Measurements from ENCODE around the gene ACTR3C. TPM values are rescaled to one million over a fixed set of nuclear protein-coding genes. Genes with fewer than 3 reads are reported as not detected.
A peak's percentile ranks its signal among the peaks of the same experiment; 100 is the strongest.

The ACTR3C gene
- total RNA-seq, 2 experiments from 2014 or later, result 3.2 to 4.7 TPM

GRCh38 chr7:150367677-150368095 is 44.3 kb upstream of the ACTR3C start:
- ChIA-PET POLR2A (no interaction called here), CTCF (interaction anchor here (0.9 to 1.9 kb wide), 3 partner anchors 10 to 51 kb away, joined by 3 to 7 read pairs (median 4); no protein-coding TSS in a partner anchor)
- H3K4me3 Mint-ChIP-seq, result peak overlapping the region; percentile 90
- H3K27me3 Mint-ChIP-seq, result no peaks in the 10 kb centered on the region
- DNase-seq (no peak), ATAC-seq (peak; percentile 35)
- intact Hi-C loops (cut with DNase I, micrococcal nuclease), result loop anchor here (1.0 to 5.0 kb wide), 6 partner anchors 12 to 390 kb away; partner anchors contain the start of genes ACTR3C (in 1 of the 2), GIMAP4 (in 1 of the 2), LRRC61 (in 1 of the 2) and ZNF775 (in 1 of the 2)
- H3K9me3 Mint-ChIP-seq (ENCODE audit: low read depth), result no peaks in the 10 kb centered on the region
- peaks cover 34% of the 10 kb centered on the region for H3K4me1 Mint-ChIP-seq
- H3K36me3 Mint-ChIP-seq (ENCODE audit: low read depth), result peaks cover 15% of the 10 kb centered on the region
- H3K27ac Mint-ChIP-seq, result peak overlapping the region; percentile 93

DNA sequence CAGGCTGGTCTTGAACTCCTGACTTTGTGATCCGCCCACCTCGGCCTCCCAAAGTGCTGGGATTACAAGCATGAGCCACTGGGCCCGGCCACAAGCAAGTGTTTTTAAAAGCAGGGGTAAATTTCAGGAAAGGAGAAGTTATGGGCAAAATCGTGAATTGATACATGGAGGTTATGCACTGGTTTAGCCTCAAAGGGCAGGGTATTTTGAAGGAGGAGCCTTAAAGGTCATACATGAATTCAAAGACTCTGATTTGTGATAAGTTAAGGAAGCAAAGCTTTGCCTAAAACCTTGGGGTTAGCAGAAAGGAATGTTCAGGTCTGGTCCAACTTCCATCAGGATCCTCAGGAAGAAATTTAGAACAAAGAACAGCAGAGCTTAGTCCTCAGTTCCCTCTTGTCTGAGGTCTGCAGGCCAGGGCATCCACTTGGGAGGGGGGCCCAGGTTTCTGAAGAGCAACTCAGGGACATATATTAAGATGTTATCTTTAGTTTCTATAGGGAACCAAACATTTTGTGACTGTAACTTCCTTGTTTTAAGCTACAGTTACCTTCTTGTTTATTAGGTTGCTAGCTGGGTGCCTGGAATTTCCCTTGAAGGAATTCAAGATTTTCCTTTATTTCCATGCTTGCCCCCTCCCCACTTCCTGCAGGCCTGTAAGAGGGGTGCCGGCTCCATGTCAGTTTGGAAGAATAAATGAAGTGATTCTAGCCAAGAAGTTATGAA is 42.5 kb upstream of the ACTR3C start:
- POLR2A ChIA-PET, result no interaction called here
- H3K9me3 Mint-ChIP-seq (ENCODE audit: low read depth), result no peaks in the 10 kb centered on the region
- no peaks in the 10 kb centered on the region for H3K27me3 Mint-ChIP-seq
- H3K4me1 Mint-ChIP-seq, result peaks cover 30% of the 10 kb centered on the region
- CTCF ChIA-PET, result interaction anchor here (0.7 to 1.9 kb wide), 4 partner anchors 8 to 56 kb away, joined by 4 to 7 read pairs (median 4); no protein-coding TSS in a partner anchor
- no peak overlapping the region for H3K4me3 Mint-ChIP-seq
- H3K27ac Mint-ChIP-seq, result no peak overlapping the region
- peaks cover 10% of the 10 kb centered on the region for H3K36me3 Mint-ChIP-seq (ENCODE audit: low read depth)
- ATAC-seq (no peak), DNase-seq (no peak)
- intact Hi-C loops (cut with DNase I, micrococcal nuclease), result loop anchor here (5.0 kb wide), 2 partner anchors 201 to 391 kb away; partner anchors contain the start of gene GIMAP4 (in 1 of the 2)

- Mint-ChIP-seq H3K36me3 (ENCODE audit: low read depth) (peaks cover 6% of the 10 kb centered on the region), H3K27me3 (no peaks in the 10 kb centered on the region), H3K4me1 (peaks cover 24% of the 10 kb centered on the region), H3K27ac (no peak overlapping the region), H3K4me3 (no peak overlapping the region), H3K9me3 (ENCODE audit: low read depth) (no peaks in the 10 kb centered on the region)
- ChIA-PET POLR2A (no interaction called here), CTCF (interaction anchor here (1.1 kb wide), 1 partner anchor 56 kb away, joined by 4 read pairs; no protein-coding TSS in a partner anchor)
- DNase-seq, result no peak
- intact Hi-C loops (cut with DNase I, micrococcal nuclease), result loop anchor here (5.0 kb wide), 2 partner anchors 202 to 392 kb away; partner anchors contain the start of gene GIMAP4 (in 1 of the 2)
- ATAC-seq, result no peak
These were observed 41.8 kb upstream of the ACTR3C start for GRCh38 chr7:150365194-150365593.

DNA sequence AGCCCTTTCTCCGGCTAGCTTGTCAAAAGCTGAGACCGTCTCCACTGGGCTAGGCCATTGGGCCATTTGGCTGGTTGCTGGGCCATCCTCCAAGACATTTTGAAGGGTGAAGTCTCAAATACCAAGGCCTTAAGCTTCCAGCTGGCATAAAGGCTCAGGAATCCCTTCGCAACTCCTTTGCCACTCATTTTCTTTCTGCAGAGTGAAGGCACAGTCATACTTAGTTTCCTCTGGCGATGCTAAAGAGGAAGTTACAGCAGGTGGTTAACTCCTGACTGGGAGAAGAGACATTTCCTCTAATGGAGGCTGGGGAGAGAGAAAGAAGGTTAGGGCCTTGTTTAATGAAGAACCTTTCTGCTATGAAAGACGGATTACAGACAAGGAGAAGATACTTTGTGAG is 40.5 kb upstream of the ACTR3C start:
- H3K4me1 Mint-ChIP-seq, result peaks cover 28% of the 10 kb centered on the region
- H3K36me3 Mint-ChIP-seq (ENCODE audit: low read depth), result peaks cover under 1% of the 10 kb centered on the region
- intact Hi-C loops (cut with DNase I, micrococcal nuclease), result no loop called here
- no peak for ATAC-seq
- H3K4me3 Mint-ChIP-seq, result no peak overlapping the region
- H3K9me3 Mint-ChIP-seq (ENCODE audit: low read depth), result no peaks in the 10 kb centered on the region
- DNase-seq, result no peak
- H3K27me3 Mint-ChIP-seq, result no peaks in the 10 kb centered on the region
- ChIA-PET CTCF (no interaction called here), POLR2A (no interaction called here)
- H3K27ac Mint-ChIP-seq, result peak overlapping the region; percentile 2

GRCh38 chr7:150363370-150363769 is 40.0 kb upstream of the ACTR3C start:
- intact Hi-C loops (cut with DNase I, micrococcal nuclease), result no loop called here
- no peaks in the 10 kb centered on the region for H3K27me3 Mint-ChIP-seq
- ChIA-PET CTCF (no interaction called here), POLR2A (no interaction called here)
- no peak for ATAC-seq
- H3K9me3 Mint-ChIP-seq (ENCODE audit: low read depth), result no peaks in the 10 kb centered on the region
- H3K27ac Mint-ChIP-seq, result no peak overlapping the region
- DNase-seq, result no peak
- H3K4me3 Mint-ChIP-seq, result no peak overlapping the region
- H3K36me3 Mint-ChIP-seq (ENCODE audit: low read depth), result no peaks in the 10 kb centered on the region
- H3K4me1 Mint-ChIP-seq, result peaks cover 33% of the 10 kb centered on the region

- intact Hi-C loops (cut with DNase I, micrococcal nuclease), result no loop called here
- Mint-ChIP-seq H3K9me3 (ENCODE audit: low read depth) (no peaks in the 10 kb centered on the region), H3K27ac (no peak overlapping the region), H3K36me3 (ENCODE audit: low read depth) (no peaks in the 10 kb centered on the region), H3K4me1 (peaks cover 39% of the 10 kb centered on the region), H3K4me3 (no peak overlapping the region), H3K27me3 (no peaks in the 10 kb centered on the region)
- DNase-seq (no peak), ATAC-seq (no peak)
- ChIA-PET POLR2A (no interaction called here), CTCF (interaction anchor here (0.5 to 2.0 kb wide), 6 partner anchors 14 to 491 kb away, joined by 3 to 4 read pairs (median 3); no protein-coding TSS in a partner anchor)
These were observed 38.7 kb upstream of the ACTR3C start for GRCh38 chr7:150361807-150362621.

GRCh38 chr7:150361402-150361801 is 38.1 kb upstream of the ACTR3C start:
- intact Hi-C loops (cut with DNase I, micrococcal nuclease), result no loop called here
- H3K27ac Mint-ChIP-seq, result no peak overlapping the region
- CTCF ChIA-PET, result interaction anchor here (0.5 to 2.0 kb wide), 4 partner anchors 15 to 60 kb away, joined by 3 to 4 read pairs (median 3); no protein-coding TSS in a partner anchor
- POLR2A ChIA-PET, result no interaction called here
- H3K4me1 Mint-ChIP-seq, result peaks cover 43% of the 10 kb centered on the region
- H3K9me3 Mint-ChIP-seq (ENCODE audit: low read depth), result no peaks in the 10 kb centered on the region
- H3K27me3 Mint-ChIP-seq, result no peaks in the 10 kb centered on the region
- DNase-seq (no peak), ATAC-seq (no peak)
- no peak overlapping the region for H3K4me3 Mint-ChIP-seq
- H3K36me3 Mint-ChIP-seq (ENCODE audit: low read depth), result no peaks in the 10 kb centered on the region

DNA sequence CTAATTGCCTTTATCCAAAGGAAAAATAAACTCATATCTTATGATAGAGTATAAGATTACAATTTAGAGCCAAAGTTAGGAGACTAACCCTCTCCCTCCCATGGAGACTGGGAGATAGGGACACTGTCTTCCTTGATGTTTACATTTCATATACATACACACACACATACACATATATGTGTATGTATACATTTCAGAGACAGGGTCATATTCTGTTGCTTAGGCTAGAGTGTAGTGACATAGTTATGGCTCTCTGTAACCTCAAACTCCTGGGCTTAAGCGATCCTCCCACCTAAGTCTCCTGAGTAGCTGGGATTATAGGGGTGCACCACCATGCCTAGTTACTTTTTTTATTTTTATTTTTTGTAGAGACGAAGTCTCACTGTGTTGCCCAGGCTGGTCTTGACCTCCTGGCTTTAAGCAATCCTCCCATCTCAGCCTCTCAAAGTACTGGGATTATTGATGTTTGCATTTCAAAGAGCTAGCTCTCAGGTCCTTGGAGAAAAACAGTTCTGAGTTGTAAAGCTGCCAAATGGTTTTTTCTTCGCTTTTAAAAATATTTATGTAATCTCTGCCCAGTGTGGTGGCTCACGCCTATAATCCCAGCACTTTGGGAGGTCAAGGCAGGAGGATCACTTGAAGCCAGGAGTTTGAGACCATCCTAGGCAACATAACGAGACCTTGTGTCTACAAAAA is 37.2 kb upstream of the ACTR3C start:
- ChIA-PET POLR2A (no interaction called here), CTCF (interaction anchor here (1.1 to 1.5 kb wide), 2 partner anchors 35 to 44 kb away, joined by 3 read pairs; no protein-coding TSS in a partner anchor)
- Mint-ChIP-seq H3K9me3 (ENCODE audit: low read depth) (no peaks in the 10 kb centered on the region), H3K4me3 (no peak overlapping the region), H3K4me1 (peaks cover 41% of the 10 kb centered on the region), H3K36me3 (ENCODE audit: low read depth) (no peaks in the 10 kb centered on the region), H3K27me3 (no peaks in the 10 kb centered on the region), H3K27ac (no peak overlapping the region)
- DNase-seq (no peak), ATAC-seq (no peak)
- intact Hi-C loops (cut with DNase I, micrococcal nuclease), result no loop called here

DNA sequence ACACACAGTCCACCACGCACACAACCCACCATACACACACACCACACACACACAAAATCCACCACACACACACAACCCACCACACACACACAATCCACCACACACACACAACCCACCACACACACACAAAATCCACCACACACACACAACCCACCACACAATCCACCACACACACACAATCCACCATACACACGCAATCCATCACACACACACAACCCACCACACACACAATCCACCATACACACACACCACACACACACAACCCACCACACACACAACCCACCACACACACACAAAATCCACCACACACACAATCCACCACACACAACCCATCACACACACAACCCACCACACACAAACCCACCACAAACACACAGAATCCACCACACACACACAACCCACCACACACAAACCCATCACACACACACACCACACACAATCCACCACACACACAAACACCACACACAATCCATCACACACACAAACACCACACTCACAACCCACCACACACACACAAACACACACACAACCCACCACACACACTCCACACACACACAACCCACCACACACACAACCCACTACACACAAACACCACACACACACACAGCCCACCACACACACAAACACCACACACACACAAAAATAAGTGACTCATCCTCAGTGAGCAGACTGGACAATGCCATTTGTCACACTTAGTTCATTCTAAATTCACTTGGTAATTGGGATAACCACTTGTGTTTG is 36.4 kb upstream of the ACTR3C start:
- Mint-ChIP-seq H3K27me3 (no peaks in the 10 kb centered on the region), H3K4me3 (no peak overlapping the region), H3K9me3 (ENCODE audit: low read depth) (no peaks in the 10 kb centered on the region), H3K36me3 (ENCODE audit: low read depth) (no peaks in the 10 kb centered on the region), H3K27ac (peak overlapping the region; percentile 42), H3K4me1 (peaks cover 41% of the 10 kb centered on the region)
- intact Hi-C loops (cut with DNase I, micrococcal nuclease), result loop anchor here in 1 of 2 experiments (5.0 kb wide), 1 partner anchor 37 kb away; the partner anchor contains the start of genes ACTR3C and LRRC61
- ChIA-PET POLR2A (no interaction called here), CTCF (no interaction called here)
- ATAC-seq, result no peak
- no peak for DNase-seq

- no peaks in the 10 kb centered on the region for H3K27me3 Mint-ChIP-seq
- H3K36me3 Mint-ChIP-seq (ENCODE audit: low read depth), result no peaks in the 10 kb centered on the region
- POLR2A ChIA-PET, result interaction anchor here (0.6 kb wide), 1 partner anchor 46 kb away, joined by 3 read pairs; no protein-coding TSS in a partner anchor
- peaks cover 38% of the 10 kb centered on the region for H3K4me1 Mint-ChIP-seq
- no peak overlapping the region for H3K4me3 Mint-ChIP-seq
- intact Hi-C loops (cut with DNase I, micrococcal nuclease), result loop anchor here in 1 of 2 experiments (5.0 kb wide), 1 partner anchor 37 kb away; the partner anchor contains the start of genes ACTR3C and LRRC61
- H3K27ac Mint-ChIP-seq, result no peak overlapping the region
- H3K9me3 Mint-ChIP-seq (ENCODE audit: low read depth), result no peaks in the 10 kb centered on the region
- ATAC-seq (no peak), DNase-seq (no peak)
- CTCF ChIA-PET, result interaction anchor here (1.0 to 1.7 kb wide), 4 partner anchors 47 to 79 kb away, joined by 3 to 8 read pairs (median 4); no protein-coding TSS in a partner anchor
These were observed 35.8 kb upstream of the ACTR3C start for GRCh38 chr7:150358988-150359621.
